ENCODE data around the gene CAPN12. TPM values are rescaled to one million over a fixed set of nuclear protein-coding genes. Genes with fewer than 3 reads are reported as not detected.
A peak's percentile ranks its signal among the peaks of the same experiment; 100 is the strongest.

CAPN12 gene
- total RNA-seq, 2 experiments from 2014 or later: 1.2 to 2.6 TPM

DNA sequence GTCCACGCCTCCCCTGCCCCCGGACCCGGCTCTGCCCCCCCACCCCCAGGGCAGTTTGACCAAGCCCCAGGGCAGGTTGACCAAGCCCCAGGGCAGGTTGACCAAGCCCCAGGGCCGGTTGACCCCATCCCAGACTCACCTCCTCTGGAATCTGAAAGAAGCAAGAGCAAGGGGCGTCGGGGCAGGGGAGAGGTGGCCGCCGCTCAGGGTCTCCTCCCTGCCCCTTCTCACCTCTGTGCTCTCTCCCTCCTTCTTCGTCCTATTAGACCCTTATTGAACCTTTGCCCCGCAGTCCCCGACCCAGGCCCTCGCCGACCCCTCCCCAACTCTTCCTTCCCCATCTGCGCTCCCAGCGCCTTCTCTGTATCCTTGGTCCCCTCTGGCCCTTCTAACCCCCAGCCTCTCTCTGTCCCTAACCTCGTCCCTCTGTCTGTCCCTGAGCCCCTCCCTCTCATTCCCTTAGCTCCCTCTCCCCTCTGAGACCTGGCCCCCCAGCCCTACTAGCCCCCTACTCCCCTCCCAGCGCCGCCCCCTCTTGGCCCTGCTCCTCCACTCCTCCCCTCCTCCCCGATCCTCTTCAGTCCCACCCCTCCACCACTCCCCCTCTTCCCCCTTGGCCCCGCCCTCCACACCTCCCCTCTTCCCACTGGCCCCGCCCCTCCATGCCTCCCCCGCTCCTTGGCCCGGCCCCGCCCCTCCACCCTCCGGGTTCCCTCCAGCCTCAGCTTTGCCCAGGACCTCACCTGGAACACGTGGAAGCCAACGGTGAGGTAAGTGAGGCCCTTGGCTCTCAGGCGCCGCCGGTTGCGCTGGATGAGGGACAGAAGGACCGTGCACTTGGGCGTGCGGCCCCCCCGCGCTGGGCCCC, 7.6 kb downstream of the CAPN12 start:
- no peak overlapping the region for H3K27ac ChIP-seq (ENCODE audit: low read depth, low read length, poor library complexity, severe bottlenecking)
- no peaks in the 10 kb centered on the region for H3K36me3 ChIP-seq (ENCODE audit: insufficient read depth, low read length)
- POLR2A ChIA-PET: interaction anchor here (0.8 kb wide), 1 partner anchor 142 kb away, joined by 3 read pairs; the partner anchor contains the start of gene RINL
- peak overlapping the region; percentile 29; the same call in 1 of the 2 replicates for H3K4me2 ChIP-seq (ENCODE audit: low read length)
- no peak overlapping the region for H3K4me3 ChIP-seq (ENCODE audit: low read depth, low read length, poor library complexity, severe bottlenecking)
- no peak overlapping the region for H2AFZ ChIP-seq (ENCODE audit: low read length)
- BruUV-seq (replicated peaks): no TSS peak
- H3K4me1 ChIP-seq (ENCODE audit: insufficient read depth, low read length, poor library complexity, severe bottlenecking): peaks cover 20% of the 10 kb centered on the region
- no peaks in the 10 kb centered on the region for H3K79me2 ChIP-seq (ENCODE audit: insufficient read depth, low read depth, low read length)
- no peaks in the 10 kb centered on the region for H4K20me1 ChIP-seq (ENCODE audit: insufficient read depth, low read length)
- no peaks in the 10 kb centered on the region for H3K9me2 ChIP-seq (ENCODE audit: insufficient read depth, low read length)
- CTCF ChIA-PET (ENCODE audit: unreplicated experiment): no interaction called here
- DNase-seq (ENCODE audit: low spot score): peak; percentile 40
- no peaks in the 10 kb centered on the region for H3K9me3 ChIP-seq (ENCODE audit: low read length)
- TF ChIP-seq EZH2phosphoT487 (IDR thresholded peaks at IDR 0.05; ENCODE audit: borderline replicate concordance, low read depth, low read length) (no peak), CTCF (conservative IDR thresholded peaks at IDR 0.05; ENCODE audit: low read length) (no peak)
- intact Hi-C loops (cut with micrococcal nuclease; ENCODE audit: unreplicated experiment): no loop called here

DNA sequence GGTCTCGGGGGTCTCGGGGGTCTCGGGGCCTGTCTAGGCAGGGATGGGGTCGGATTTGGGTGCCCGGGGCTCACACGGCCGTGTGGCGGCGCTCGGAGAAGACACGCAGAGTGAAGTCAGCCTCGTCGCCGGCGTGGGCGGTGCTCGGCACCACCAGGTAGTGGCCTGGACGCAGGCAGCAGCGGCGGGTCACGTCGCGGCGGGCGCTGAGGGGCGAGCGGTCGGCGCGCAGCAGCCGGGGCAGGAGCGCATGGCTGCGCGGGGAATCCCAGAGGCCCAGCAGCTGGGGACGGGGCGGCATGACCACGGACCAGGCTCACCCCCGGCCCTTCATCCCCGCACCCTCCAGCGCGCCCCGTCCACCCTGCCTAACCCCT, 8.2 kb downstream of the CAPN12 start:
- CTCF ChIA-PET (ENCODE audit: unreplicated experiment): no interaction called here
- no peak for TF ChIP-seq CTCF (conservative IDR thresholded peaks at IDR 0.05; ENCODE audit: low read length)
- TF ChIP-seq EZH2phosphoT487 (IDR thresholded peaks at IDR 0.05; ENCODE audit: borderline replicate concordance, low read depth, low read length): no peak
- no peaks in the 10 kb centered on the region for H3K79me2 ChIP-seq (ENCODE audit: insufficient read depth, low read depth, low read length)
- H3K36me3 ChIP-seq (ENCODE audit: insufficient read depth, low read length): 0 out of 2 replicates have a peak, but pooled peaks cover 3% of the 10 kb centered on the region
- no peak overlapping the region for H3K4me3 ChIP-seq (ENCODE audit: low read depth, low read length, poor library complexity, severe bottlenecking)
- H3K4me1 ChIP-seq (ENCODE audit: insufficient read depth, low read length, poor library complexity, severe bottlenecking): peaks cover 20% of the 10 kb centered on the region
- DNase-seq (ENCODE audit: low spot score): peak; percentile 24
- no peaks in the 10 kb centered on the region for H3K9me3 ChIP-seq (ENCODE audit: low read length)
- BruUV-seq (replicated peaks): no TSS peak
- H3K27ac ChIP-seq (ENCODE audit: low read depth, low read length, poor library complexity, severe bottlenecking): no peak overlapping the region
- H3K9me2 ChIP-seq (ENCODE audit: insufficient read depth, low read length): no peaks in the 10 kb centered on the region
- H2AFZ ChIP-seq (ENCODE audit: low read length): no peak overlapping the region
- H3K4me2 ChIP-seq (ENCODE audit: low read length): peak overlapping the region; percentile 29; the same call in 1 of the 2 replicates
- intact Hi-C loops (cut with micrococcal nuclease; ENCODE audit: unreplicated experiment): no loop called here
- POLR2A ChIA-PET: no interaction called here
- H4K20me1 ChIP-seq (ENCODE audit: insufficient read depth, low read length): no peaks in the 10 kb centered on the region

DNA sequence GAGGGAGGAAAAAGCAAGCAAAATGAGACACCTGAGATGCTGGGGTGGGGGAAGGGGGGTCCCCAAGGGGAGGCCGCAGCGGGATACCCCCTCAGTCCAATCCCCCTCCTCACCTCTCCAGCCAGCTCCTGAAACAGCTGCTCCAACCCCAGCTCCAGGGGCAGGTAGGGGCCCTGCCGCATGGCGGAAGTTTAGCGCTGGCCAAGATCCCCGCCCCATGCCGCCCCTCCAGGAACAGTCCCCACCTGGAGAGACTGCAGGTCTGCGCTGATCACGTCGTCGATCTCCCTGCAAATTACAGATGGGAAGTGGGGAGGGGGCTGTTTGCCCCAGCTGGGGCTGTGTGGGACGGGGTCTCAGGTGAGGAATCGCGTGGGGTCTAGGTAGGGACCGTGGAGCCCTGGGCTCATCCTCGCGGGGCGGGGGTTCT, 9.0 kb downstream of the CAPN12 start:
- no peaks in the 10 kb centered on the region for H3K79me2 ChIP-seq (ENCODE audit: insufficient read depth, low read depth, low read length)
- no peaks in the 10 kb centered on the region for H3K9me2 ChIP-seq (ENCODE audit: insufficient read depth, low read length)
- DNase-seq (ENCODE audit: low spot score): peak; percentile 25
- no peaks in the 10 kb centered on the region for H3K9me3 ChIP-seq (ENCODE audit: low read length)
- peaks cover 10% of the 10 kb centered on the region; the same call in 1 of the 2 replicates for H3K36me3 ChIP-seq (ENCODE audit: insufficient read depth, low read length)
- peak overlapping the region; percentile 54; the same call in 1 of the 2 replicates for H3K4me2 ChIP-seq (ENCODE audit: low read length)
- TF ChIP-seq CTCF (conservative IDR thresholded peaks at IDR 0.05; ENCODE audit: low read length) (no peak), EZH2phosphoT487 (IDR thresholded peaks at IDR 0.05; ENCODE audit: borderline replicate concordance, low read depth, low read length) (no peak)
- BruUV-seq (replicated peaks): no TSS peak
- CTCF ChIA-PET (ENCODE audit: unreplicated experiment): interaction anchor here (1.0 kb wide), 1 partner anchor 198 kb away, joined by 3 read pairs; no protein-coding TSS in a partner anchor
- intact Hi-C loops (cut with micrococcal nuclease; ENCODE audit: unreplicated experiment): no loop called here
- no peak overlapping the region for H3K4me3 ChIP-seq (ENCODE audit: low read depth, low read length, poor library complexity, severe bottlenecking)
- H3K4me1 ChIP-seq (ENCODE audit: insufficient read depth, low read length, poor library complexity, severe bottlenecking): peaks cover 20% of the 10 kb centered on the region
- peak overlapping the region; percentile 42 for H3K27ac ChIP-seq (ENCODE audit: low read depth, low read length, poor library complexity, severe bottlenecking)
- no peaks in the 10 kb centered on the region for H4K20me1 ChIP-seq (ENCODE audit: insufficient read depth, low read length)
- POLR2A ChIA-PET: interaction anchor here (0.5 to 1.4 kb wide), 3 partner anchors 30 to 165 kb away, joined by 3 to 6 read pairs (median 4); partner anchors contain the start of gene NFKBIB
- H2AFZ ChIP-seq (ENCODE audit: low read length): peak overlapping the region; percentile 16; the same call in 1 of the 2 replicates
